ENCODE measurements around the gene COL12A1. TPM values are rescaled to one million over a fixed set of nuclear protein-coding genes. Genes with fewer than 3 reads are reported as not detected.

The COL12A1 gene
- total and polyA plus RNA-seq, 2 donors (not counting 3 experiments of a cell fraction or from before 2014, with no cell fraction given): 48.5 to 89.1 TPM

- Histone ChIP-seq H3K4me3 (replicated peaks in 1 of 3; ENCODE audit: insufficient read depth in 1 of 3, low read depth in 1 of 3, low read length in 3 of 3) (no peak overlapping the region), H3K9me3 (replicated peaks; ENCODE audit: control insufficient read depth, insufficient read depth, low read length) (no peaks in the 10 kb centered on the region), H3K9ac (replicated peaks; ENCODE audit: extremely low read depth, insufficient read depth, low read length) (no peak overlapping the region), H3K79me2 (ENCODE audit: control insufficient read depth, insufficient read depth, low read length) (no peaks in the 10 kb centered on the region), H3K9me1 (replicated peaks; ENCODE audit: control insufficient read depth, extremely low read depth, insufficient read depth, low read length) (no peaks in the 10 kb centered on the region), H4K20me1 (replicated peaks; ENCODE audit: control insufficient read depth, extremely low read depth, insufficient read depth, low read length) (no peaks in the 10 kb centered on the region), H2AFZ (ENCODE audit: low read depth, low read length) (no peak overlapping the region), H3K27me3 (ENCODE audit: control insufficient read depth in 2 of 2, insufficient read depth in 2 of 2, low read length in 2 of 2) (peaks cover 17% of the 10 kb centered on the region in 2 experiments), H3K36me3 (ENCODE audit: control insufficient read depth in 2 of 2, extremely low read depth in 1 of 2, insufficient read depth in 2 of 2, low read length in 2 of 2) (no peaks in the 10 kb centered on the region), H3K4me2 (ENCODE audit: insufficient read depth, low read length) (no peak overlapping the region), H3K4me1 (ENCODE audit: control insufficient read depth, extremely low read depth, insufficient read depth, low read length) (peaks cover 27% of the 10 kb centered on the region), H3K27ac (ENCODE audit: insufficient read depth, low read depth, low read length) (no peak overlapping the region)
- dilution Hi-C loops (cut with MboI; ENCODE audit: extremely low pct_ligation_motif_present, low sequenced_read_pairs) (no loop called here), intact Hi-C loops (cut with micrococcal nuclease) (loop anchor here (1.0 to 10.0 kb wide), 7 partner anchors 234 to 1532 kb away; no protein-coding TSS in a partner anchor)
- DNase-seq (ENCODE audit: low read depth, low spot score): no peak
- no peak for TF ChIP-seq MAX (IDR thresholded peaks at IDR 0.05; ENCODE audit: insufficient read depth, insufficient read length)
- TF ChIP-seq MYC (IDR thresholded peaks at IDR 0.05; ENCODE audit: low read depth, low read length): no peak
- TF ChIP-seq CTCF (IDR thresholded peaks at IDR 0.05; ENCODE audit: extremely low read depth in 1 of 2, insufficient read depth in 1 of 2, low read depth in 1 of 2, low read length in 2 of 2): no peak
- no peak for TF ChIP-seq FOS (IDR thresholded peaks at IDR 0.05; ENCODE audit: borderline replicate concordance, insufficient read depth, low read length)
- TF ChIP-seq POLR2A (IDR thresholded peaks at IDR 0.05; ENCODE audit: low read depth, low read length): no peak
- no peak for TF ChIP-seq JUN (IDR thresholded peaks at IDR 0.05; ENCODE audit: borderline replicate concordance, insufficient read depth, insufficient read length, low read depth)
- BruUV-seq (replicated peaks): no TSS peak
- no peak for FAIRE-seq
- ChIA-PET CTCF (interaction anchor here (0.6 to 12.5 kb wide), 126 partner anchors 8 to 1924 kb away, joined by 3 to 393 read pairs (median 4); partner anchors contain the start of genes COX7A2 and SLC17A5), POLR2A (no interaction called here)
These were observed 3.4 kb upstream of the COL12A1 start for GRCh38 chr6:75209184-75209723.

Data from endothelial cell of umbilical vein (primary cell).